HepG2 (cell line): ENCODE data around the gene MACROD2.
A peak's percentile ranks its signal among the peaks of the same experiment; 100 is the strongest.

Source experiments
- CTCF ChIP-seq: sonication (generic); formaldehyde crosslinking; IDR thresholded peaks from 2 replicates; pipeline ENCODE4 v1.5.0; 2020; ENCODE audit warnings: mild to moderate bottlenecking, missing genetic modification reagents, moderate library complexity
- EP300 ChIP-seq, 3 experiments: sonication (generic) in 1 of 3; formaldehyde crosslinking in 1 of 3; IDR thresholded peaks; 2 replicates each; pipeline versions ENCODE4 v1.5.1 to v1.6.1; 2011 to 2020; ENCODE audit warnings: low read depth in 2 of 3, low read length in 2 of 3, borderline replicate concordance in 1 of 3, improper control_type of control experiment in 1 of 3, mild to moderate bottlenecking in 1 of 3, missing genetic modification reagents in 1 of 3, moderate library complexity in 1 of 3
- FOXA3 ChIP-seq: IDR thresholded peaks from 2 replicates; pipeline ENCODE4 v1.6.1; 2016; ENCODE audit warnings: missing genetic modification reagents, missing compliant biosample characterization
- SMARCE1 ChIP-seq: fragments of 450-650 bp; IDR thresholded peaks from 2 replicates; pipeline ENCODE4 v1.6.1; 2017; ENCODE audit warnings: borderline replicate concordance
- TARDBP ChIP-seq: sonication (generic); formaldehyde crosslinking; IDR thresholded peaks from 2 replicates; pipeline ENCODE4 v1.8.0; 2022; ENCODE audit warnings: mild to moderate bottlenecking, missing genetic modification reagents
- THAP7 ChIP-seq: sonication (generic); formaldehyde crosslinking; IDR thresholded peaks from 2 replicates; pipeline ENCODE4 v1.8.1; 2023; ENCODE audit warnings: mild to moderate bottlenecking, missing genetic modification reagents
- ZNF180 ChIP-seq: sonication (generic); formaldehyde crosslinking; IDR thresholded peaks from 2 replicates; pipeline ENCODE4 v1.4.0; 2020; ENCODE audit warnings: low read depth, missing genetic modification reagents, borderline replicate concordance
- ZNF768 ChIP-seq: sonication (generic); formaldehyde crosslinking; IDR thresholded peaks from 2 replicates; pipeline ENCODE4 v1.4.0; 2020; ENCODE audit warnings: missing genetic modification reagents
- ZNF777 ChIP-seq: sonication (generic); formaldehyde crosslinking; IDR thresholded peaks from 2 replicates; pipeline ENCODE4 v1.4.0; 2020; ENCODE audit warnings: missing genetic modification reagents
- ZSCAN20 ChIP-seq: sonication (generic); formaldehyde crosslinking; IDR thresholded peaks from 2 replicates; pipeline ENCODE4 v1.4.0; 2020; ENCODE audit warnings: missing genetic modification reagents, mild to moderate bottlenecking, borderline replicate concordance
- ZXDC ChIP-seq: sonication (generic); formaldehyde crosslinking; IDR thresholded peaks from 2 replicates; pipeline ENCODE4 v1.5.0; 2020; ENCODE audit warnings: mild to moderate bottlenecking, missing genetic modification reagents

GRCh38 chr20:15654208-15654649 is 1658.9 kb downstream of the MACROD2 start:
- TF ChIP-seq ZNF777 (CRISPR knock-in tag) (no peak), ZSCAN20 (CRISPR knock-in tag) (no peak), EP300 (IDR thresholded peaks at IDR 0.05; ENCODE audit: low read depth in 2 of 2, low read length in 2 of 2) (no peak), EP300 (CRISPR knock-in tag; IDR thresholded peaks at IDR 0.05; ENCODE audit: borderline replicate concordance) (no peak), ZNF180 (no peak), CTCF (peak; percentile 74), THAP7 (CRISPR knock-in tag) (no peak), SMARCE1 (no peak), ZXDC (no peak), TARDBP (CRISPR knock-in tag) (no peak), FOXA3 (CRISPR knock-in tag) (peak; percentile 77), ZNF768 (no peak)
